GM19193 (cell line): ENCODE results near the gene IL15RA.

Experiments used
- POLR2A ChIP-seq: IDR thresholded peaks from 4 replicates; pipeline ENCODE4 v1.6.1; 2011; ENCODE audit not compliant: insufficient read depth, insufficient read length; ENCODE audit errors: extremely low read depth

The IL15RA gene

DNA sequence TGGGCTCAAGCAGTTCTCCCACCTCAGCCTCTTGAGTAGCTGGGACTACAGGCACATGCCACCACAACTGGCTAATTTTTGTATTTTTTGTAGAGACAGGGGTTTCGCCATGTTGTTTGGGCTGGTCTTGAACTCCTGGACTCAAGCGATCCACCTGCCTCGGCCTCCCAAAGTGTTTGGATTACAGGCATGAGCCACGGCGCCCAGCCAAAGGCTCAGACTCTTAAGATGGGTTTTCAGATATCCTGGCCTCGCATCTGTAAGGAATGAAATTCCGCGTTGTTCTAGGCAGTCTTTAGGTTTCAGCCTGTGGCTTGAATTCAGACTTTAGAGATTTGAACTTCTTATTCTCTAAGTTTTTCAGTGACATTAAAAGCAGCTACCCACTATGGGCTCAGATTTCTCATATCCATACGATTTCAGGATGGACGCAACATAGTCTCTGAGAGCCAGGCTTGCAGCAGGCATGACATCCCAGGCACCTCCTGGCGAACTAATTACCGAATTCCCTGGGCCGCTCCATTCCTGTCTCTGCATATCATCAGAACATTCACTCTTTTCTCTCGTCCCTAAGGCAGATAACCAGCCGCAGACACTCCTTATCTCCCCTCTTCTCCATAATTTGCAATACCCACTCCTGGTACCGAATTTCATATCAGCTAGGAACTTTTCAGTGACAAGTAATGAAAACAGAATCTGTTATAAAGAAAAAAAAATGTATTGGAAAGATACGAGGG is 29.7 kb downstream of the IL15RA start:
- no peak for TF ChIP-seq POLR2A

DNA sequence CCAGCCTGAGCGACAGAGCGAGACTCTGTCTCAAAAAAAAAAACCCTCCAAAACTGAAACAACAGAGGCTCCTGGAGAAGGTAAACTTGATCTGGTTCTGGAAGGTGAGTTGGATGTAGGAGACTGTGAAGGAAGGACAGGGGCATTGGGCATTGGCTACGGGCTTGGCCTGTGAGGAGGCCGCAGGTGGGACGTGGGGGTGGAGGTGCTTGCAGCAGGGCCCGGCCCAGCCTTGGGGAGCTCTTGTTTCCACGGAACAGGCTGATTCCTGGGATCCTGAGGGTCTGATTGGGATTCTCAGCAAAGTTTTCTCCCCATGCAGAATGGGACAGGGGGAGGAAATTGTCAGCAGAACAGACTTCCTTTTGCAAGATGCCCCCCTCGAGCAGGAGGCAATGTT is 30.6 kb downstream of the IL15RA start:
- no peak for TF ChIP-seq POLR2A

DNA sequence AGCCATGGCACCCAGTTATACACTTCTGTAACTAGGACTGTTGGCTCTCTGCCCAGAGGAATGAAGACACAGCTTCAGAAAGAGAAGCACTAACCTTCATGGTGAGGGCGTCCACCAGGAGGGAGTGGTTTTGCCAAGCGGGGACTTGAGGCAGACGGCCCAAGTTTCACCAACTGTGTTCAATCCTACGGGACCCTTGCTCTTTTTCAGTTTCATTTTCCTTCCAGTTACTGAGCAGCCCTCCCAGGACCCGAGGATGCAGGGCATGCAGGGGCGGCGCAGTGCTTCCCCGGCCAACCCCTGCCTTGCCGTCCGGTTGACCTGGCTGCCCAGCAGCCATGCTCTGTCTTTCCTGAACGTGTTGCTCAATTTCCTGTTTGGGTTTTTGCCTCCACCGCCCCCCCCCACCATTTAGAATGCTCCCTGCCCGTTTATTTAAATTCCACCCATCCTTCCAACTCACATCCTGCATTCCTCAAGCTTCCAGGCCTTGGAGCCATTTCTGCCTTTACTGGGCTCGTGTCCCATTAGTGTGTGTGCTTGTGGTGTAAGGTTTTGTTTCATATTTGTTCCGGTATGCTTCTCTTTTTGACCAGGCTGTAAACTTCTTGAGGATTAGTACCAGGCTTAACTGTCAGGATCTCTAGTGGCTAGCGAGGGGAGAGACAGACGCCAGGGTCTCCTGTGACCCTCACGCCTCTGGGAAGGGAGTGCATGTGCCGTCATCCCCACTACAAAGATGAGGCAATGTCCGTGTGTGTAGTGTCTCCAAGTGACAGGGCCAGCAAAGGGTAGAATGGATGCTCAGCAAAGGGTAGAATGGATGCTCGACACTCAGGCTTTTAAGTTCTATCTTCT is 31.6 kb downstream of the IL15RA start:
- no peak for TF ChIP-seq POLR2A

DNA sequence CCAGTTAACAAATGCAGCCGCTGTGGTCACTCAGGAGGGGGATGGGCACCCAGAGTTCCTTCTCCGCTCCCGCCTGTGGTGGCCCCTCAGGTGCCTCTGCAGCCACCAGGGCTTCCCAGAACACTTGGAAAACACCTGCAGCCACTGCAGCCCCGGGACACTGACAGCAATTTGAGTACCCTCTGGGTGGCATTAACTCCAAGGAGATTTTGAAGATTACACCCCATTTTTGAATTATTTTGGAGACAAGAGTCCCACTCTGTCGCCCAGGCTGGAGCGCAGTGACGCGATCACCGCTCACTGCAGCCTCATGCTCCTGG is 32.2 kb downstream of the IL15RA start:
- TF ChIP-seq POLR2A, result no peak

GRCh38 chr10:5944389-5945189 is 32.8 kb downstream of the IL15RA start:
- TF ChIP-seq POLR2A, result no peak

DNA sequence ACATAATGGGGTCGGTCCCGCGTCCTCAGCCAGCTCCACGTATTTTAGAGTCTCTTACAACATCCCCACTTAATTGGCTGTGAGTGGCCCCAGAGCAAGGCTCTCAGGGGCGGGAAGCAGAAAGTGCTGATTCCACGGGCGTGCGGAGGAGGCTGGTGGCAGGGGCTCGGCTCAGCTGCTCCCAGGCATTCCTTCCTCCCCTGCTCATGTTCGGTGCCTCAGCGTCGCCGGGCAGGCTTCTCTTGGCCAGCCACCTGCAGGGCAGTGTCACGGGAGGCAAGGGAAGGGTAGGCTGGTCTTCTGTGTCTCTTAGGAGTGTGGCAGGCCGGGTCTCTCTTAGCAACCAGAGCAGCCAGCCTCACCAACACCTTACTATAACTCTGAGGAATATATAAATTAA is 33.8 kb downstream of the IL15RA start:
- no peak for TF ChIP-seq POLR2A

DNA sequence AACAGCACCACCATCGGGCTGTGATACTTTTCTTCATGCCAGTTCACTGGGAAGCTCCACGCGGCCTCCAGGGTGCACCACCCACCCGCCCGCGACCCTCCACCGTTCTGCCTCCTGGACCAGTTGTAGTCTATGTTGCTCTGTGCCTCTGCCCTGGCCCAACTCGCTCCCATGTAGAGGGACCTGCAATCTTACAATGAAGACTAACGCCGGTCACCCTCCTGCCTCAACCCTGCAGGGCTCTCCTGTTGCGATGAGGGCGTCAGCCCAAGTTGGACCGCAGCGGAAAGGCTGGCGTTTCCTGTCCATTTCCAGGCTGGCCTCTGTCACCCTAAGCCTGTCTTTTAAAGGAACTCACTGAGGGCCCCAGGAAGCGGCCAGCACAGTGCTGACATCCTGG is 34.9 kb downstream of the IL15RA start:
- no peak for TF ChIP-seq POLR2A

DNA sequence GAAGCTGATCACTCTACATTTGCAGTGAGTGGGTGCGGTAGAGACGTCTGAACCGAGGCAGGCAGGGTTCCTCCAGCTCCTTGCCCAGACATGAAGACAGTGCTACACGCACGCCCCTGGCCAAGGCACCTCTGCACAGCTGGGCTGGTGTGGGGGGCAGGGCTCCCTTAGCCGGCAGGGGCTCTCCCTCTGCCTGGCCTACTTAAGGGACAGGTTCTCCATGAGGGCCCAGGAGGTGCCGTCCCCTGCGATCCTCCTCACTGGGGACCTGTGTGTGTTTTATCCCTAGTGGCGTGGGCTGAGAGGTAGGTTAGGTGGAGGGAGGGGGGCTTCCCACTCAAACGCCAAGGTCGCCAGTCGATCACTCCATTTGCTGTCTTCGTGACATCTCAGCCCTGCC is 35.3 kb downstream of the IL15RA start:
- TF ChIP-seq POLR2A, result no peak

DNA sequence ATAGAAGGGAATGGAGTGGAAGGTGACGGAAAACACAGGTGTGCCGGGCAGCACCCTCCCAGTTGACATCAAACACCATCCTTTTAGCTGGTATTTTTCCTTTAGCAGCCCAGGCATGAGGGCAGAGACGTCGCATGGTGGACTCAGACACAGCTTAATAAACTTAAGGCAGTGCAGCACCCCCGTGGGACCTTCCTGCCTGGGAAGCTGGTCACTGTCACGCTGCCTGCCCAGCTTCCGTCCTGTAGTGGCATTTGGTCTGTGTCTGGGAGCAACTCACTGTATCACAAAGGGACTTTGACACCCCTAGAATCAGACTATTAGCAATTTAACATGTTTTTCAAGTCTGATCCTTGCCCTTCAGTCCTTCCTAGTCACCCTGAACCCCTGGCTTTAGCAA is 35.8 kb downstream of the IL15RA start:
- TF ChIP-seq POLR2A, result no peak

DNA sequence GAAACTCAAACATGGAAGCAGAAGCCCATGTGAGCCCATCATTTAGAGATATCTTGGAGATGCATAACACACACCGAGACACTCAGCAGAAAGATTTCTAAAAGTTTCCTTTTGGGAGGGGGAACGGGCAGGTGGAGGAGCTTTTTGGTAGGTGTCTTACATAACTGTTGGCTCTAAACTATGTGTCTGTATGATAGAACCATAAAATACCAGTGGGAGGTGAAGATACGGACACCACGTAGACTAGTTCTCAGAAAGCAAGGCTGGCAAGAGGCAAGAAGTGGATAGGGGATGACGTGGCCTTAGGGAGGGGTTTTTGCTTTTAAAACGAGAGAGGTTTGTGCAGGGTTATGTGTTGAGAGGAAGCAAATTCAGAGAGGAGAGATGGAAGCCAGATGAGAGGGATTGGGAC is 36.5 kb downstream of the IL15RA start:
- no peak for TF ChIP-seq POLR2A

- TF ChIP-seq POLR2A, result no peak
Measured at GRCh38 chr10:5938291-5938690, 39.1 kb downstream of the IL15RA start.

DNA sequence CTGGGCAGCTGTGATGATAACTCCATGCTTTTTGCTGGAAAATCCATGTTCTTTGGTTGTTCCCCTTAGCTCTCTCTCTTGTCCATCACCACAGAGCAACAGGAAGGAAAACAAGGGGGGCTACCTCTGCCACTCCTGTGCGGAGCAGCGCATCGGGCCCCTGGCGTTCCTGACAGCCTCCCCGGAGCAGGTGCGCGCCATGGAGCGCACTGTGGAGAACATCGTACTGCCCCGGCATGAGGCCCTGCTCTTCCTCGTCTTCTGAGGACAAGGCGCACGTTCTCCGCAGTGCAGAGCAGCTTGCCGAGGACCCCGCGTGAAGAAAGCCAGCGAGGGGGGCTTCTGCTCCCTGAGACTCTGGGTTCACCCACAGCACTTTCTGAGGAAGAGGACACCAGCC is 40.3 kb downstream of the IL15RA start:
- TF ChIP-seq POLR2A, result no peak

GRCh38 chr10:5935628-5936027 is 41.7 kb downstream of the IL15RA start:
- no peak for TF ChIP-seq POLR2A

DNA sequence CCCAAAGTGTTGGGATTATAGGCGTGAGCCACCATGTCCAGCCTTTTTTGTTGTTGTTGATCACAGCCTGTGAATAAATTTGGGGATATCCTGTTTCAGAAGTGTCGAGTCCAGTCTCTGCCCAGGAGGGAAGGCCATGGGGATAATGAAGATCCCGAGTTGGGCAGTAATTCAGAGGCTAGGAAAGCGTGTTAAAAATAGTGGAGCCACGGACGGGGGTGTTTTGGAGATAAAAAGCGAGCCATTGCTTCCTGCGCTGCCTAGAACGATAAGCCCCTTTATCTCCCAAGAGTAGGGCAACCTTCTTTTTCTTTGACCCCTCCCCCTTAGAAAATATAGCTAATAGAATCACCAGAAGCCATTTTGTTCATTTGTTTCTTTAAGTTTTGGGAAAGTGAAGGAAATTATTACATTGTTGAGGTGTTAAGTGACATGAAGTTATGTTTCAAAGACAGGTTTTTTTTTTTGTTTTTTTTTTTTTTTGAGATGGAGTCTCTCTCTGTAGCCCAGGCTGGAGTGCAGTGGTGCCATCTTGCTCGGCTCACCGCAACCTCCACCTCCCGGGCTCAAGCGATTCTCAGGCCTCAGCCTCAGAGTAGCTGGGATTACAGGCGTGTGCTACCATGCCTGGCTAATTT is 43.3 kb downstream of the IL15RA start:
- TF ChIP-seq POLR2A, result no peak

GRCh38 chr10:5932345-5932744 is 45.0 kb downstream of the IL15RA start:
- TF ChIP-seq POLR2A, result no peak

DNA sequence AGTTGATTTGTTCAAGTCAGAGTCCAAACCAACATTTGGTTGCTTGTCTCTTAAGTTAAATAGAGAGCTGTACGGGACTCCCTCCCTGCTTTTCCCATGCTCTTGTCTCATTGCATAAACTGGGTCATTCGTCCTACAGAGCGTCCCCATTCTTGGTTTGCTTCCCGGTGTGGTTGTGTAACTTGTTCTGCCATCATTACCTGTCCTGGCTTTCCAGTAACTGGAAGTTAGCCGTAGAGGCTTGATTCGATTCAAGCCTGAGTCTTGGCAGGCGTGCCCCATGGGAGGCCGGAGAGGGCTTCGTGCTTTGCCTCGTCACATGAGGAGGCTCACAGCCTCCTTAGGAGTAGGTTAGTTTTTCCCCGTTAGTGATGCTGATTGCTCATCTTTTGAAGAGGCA is 47.1 kb downstream of the IL15RA start:
- TF ChIP-seq POLR2A, result no peak

- no peak for TF ChIP-seq POLR2A
Measured at GRCh38 chr10:5929442-5929841, 47.9 kb downstream of the IL15RA start.
